GM18858 (cell line): Measurements from ENCODE around the gene IPCEF1.
"Not testable (repeated sequence)": the region's sequence is repeated elsewhere in the genome, so short reads cannot be mapped to it uniquely, and the experiment has no call there.

Source experiments
- ATAC-seq: cut with Tn5 transposase; IDR thresholded peaks from one replicate; pipeline ENCODE4 v1.9.1; 2021; ENCODE audit not compliant: unreplicated experiment

The IPCEF1 gene

DNA sequence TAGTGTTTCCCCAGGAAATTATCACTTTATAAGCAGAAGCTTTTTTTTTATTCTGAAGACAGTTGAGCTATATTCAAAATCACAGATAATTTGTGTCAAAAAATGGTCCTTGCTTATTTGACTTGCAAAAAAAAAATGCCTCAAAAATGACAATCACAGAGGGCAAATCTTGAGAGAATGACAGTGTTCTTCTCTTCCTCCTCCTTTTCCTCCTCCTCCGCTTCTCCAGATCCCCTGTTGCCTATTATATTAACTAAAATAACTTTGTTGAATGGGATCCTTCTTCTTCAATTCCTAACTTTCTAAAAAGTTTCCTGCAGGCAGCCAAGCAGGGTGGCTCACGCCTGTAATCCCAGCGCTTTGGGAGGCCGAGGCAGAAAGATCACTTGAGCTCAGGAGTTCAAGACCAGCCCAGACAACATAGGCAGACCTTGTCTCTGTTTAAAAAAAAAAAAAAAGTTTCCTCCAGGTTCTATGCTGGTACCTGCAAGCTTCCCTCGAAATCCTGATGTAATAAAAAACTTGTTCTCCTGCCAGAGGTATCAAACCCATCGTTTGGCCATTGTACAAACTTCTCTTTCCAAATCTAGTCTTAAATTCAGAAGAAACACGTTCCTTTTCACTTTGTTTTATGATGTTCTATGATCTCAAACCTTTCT, 128.6 kb downstream of the IPCEF1 start:
- ATAC-seq = no peak

DNA sequence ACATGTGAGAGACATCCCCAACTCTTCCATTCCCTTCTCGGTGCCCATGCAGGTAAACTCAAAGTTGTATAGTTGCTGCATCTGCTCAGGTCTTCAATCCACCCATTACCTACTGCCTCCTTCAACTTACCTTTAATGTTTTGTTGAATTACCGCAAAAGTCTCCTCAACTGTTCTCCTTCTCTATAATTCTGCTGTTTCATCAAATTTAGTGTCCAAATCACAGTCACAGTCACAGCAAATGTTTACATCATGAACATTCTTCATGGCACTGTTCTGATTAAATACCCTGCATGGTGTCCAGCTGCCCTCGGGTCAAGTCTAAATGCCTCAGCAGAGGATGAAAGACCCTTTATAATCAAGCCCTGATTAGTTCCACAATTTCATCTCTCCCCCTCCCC, 130.1 kb downstream of the IPCEF1 start:
- ATAC-seq = no peak

DNA sequence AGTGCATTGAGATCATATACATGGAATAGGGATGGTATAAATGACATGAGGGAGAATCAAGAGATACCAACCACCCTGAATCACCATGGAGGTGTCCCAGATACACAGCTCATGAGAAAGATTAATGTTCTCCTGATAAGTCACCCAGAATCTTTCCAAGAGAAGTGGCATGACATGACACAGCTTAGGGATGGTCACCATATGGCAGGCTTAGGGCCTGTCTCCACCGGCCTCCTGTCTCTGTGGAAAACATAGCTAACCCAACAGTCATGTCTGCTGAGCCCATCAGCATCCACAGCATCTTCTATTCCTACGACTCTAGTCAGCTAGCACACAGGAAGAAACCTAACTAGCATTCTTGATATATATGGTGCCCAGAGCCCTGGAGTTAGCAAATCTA, 133.3 kb downstream of the IPCEF1 start:
- ATAC-seq = no peak

DNA sequence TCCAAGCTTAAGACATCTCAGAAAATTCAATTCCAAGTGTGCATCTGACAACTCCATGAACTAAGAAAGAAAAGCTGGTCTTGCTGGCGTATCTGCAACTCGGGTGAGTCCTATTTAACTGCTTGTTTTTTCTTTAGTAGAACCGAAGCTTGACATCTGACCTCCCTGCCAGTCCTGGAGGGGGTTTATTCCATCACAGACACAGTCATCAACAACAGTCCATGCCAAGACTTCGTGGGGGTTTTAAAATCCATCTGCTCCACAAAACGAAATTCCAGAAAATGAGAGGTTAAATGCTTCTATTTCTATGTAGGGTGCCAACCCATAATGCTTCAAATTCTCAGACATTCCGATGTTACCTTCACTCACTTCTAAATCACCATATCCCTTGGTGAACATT, 133.9 kb downstream of the IPCEF1 start:
- ATAC-seq = no peak

DNA sequence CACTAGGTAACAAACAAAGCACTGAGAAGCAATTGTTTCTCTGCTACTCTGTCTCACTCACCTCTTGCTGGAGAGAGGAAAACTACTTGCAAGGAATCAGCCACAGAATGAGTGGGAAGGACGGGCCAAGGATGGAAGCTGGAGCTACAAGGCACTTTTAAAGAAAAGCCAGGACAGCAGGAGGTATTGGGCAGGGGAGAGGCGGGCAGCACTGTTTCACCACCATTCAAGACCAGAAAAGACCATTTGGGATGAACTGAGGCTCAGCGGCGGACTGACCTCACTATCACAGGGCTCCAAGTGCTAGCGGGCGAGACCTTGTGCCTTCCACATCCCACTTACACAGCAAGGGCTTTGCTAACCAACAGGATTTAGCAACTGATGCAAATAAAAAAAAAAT, 137.4 kb downstream of the IPCEF1 start:
- no peak for ATAC-seq

DNA sequence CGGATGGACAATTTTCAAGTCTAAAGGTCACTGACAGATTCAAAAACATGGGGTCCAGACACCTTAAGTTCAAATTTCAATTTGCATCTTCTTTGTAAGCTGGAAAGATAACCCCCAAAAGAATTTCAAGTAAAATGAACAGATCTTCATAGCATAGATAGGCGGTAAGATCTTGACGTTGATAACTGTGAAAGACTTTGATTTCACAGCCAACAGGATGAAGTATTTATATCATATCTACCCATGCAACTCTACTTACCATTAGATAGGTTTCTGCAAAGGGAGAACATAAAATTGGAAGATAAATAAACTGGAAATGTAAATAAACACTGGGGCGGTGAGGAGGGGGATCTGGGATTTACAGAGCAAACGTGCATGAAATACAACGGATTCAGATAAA, 137.8 kb downstream of the IPCEF1 start:
- no peak for ATAC-seq

DNA sequence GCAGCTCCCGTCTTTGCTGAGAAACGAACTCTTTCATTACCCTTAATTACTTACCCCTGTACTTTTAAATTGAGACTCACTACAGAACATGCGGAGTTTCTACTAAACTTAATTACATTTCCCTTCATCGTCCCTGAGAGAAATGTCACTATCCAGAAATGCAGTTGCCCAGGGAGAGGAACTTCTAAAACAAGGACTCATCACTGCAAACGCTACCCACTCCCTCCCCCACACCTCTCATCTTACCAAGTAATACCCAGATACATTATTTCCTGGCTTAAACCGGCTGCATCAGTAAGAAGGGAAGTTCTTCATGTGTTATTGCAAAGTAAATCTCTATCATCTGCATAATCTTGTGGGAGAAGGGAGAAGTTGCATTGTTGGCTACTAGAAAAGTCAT, 138.3 kb downstream of the IPCEF1 start:
- no peak for ATAC-seq

DNA sequence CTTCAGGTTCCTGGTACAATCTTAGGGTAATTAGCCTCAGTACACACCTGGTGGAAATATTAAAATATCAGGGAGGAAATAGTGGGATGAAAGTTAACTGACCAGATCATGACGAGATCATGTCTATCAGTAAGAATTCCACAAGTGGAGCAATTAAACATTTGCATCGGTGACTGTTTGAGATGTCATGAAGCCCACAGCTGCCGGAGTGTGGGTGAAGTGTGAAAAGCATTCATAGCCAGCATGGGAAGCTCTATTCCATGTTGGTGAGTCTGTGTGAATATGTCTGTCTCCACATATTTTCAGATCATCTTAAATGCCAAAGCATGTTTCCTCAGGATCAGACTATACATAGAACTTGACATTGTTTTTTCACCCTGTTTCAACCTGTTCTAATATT, 142.8 kb downstream of the IPCEF1 start:
- ATAC-seq = no peak

DNA sequence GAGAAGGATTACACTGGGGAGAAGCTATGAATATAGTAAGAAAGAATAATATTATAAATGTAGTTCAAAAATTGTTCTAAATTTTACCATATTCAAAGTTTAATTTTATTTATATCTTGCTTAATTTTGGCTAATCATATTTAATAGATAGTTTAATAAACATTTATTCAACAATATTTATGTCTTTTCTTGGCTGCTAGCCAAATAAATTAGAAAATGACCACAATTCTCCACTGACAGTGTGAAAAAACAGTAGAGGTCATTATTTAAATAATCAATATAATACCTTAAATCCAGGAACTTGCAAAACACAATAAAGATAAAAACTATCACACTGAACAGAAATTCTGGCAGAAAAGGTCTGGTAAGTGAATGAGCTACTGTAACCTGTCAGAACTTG, 145.9 kb downstream of the IPCEF1 start:
- no peak for ATAC-seq

DNA sequence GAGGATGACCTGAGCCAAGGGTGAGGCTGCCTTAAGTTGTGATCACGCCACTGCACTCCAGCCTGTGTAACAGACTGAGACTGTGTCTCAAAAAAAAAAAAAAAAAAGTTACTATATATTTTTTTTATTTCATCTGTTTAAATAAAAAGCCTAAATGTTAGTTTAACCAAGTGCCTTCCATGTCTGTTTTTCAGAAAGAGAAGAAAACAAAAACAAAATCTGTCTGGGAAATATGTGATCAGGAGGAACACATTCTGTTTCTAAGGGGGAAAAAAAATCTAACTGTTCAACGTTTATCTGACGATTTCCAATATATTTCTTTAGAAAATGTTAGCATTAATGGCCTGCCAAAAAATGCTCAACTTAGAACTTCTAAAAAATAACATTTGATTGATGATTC, 147.0 kb downstream of the IPCEF1 start:
- no peak for ATAC-seq

DNA sequence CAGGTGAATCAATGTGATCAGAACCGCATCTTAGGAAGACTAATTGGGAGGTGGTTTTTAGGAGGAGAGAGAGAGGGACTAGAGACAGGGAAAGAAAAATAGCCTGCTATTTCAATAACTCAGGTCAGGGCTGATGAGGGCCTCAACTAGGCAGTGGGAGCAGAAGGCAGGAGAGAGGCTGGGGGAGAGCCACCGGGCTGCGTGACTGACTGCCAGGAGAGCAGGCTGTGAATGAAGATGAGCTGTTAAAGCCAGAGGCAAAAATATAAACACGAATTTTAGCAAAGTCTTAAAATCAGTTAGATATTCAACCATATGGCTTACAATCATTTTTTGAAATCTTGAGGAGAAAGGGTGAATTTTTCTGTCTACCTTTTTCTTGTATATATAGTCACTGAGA, 149.6 kb downstream of the IPCEF1 start:
- ATAC-seq = no peak

DNA sequence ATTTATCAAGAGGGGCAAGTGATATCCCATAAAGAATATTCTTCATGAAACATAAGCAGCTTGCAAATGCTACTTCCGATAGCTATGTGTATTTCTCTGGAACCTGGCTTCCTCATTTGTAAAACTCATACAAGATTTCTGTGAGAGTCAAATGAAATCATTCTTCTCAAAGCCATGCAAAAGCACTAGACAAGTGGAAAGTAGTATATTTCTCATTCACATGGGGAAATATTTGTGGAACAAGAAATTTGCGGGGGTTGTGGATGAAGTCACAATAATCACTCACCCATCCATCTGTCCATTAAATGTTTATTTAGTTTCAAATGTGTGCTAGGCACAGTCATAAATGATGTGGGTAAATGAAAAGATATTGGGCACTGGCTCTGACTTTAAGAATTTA, 150.5 kb downstream of the IPCEF1 start:
- no peak for ATAC-seq

DNA sequence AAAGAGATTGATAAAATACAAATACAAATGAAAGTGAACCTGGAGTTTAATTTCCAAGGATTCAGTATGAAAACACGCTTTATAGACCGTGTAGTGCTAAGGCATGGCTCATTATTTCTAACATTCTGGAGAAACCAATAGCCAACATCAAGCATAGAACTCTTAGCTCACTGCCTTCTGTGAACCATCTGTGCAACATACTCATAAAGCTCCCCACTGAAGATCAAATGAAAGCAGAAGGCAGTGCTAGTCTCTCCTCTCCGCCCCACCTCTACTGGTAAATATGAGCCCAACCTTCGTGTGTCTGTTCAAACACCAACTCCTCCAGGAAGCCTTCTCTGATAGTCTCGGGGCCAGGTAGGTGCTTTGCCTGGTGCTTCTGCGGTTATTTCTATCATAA, 153.6 kb downstream of the IPCEF1 start:
- no peak for ATAC-seq

DNA sequence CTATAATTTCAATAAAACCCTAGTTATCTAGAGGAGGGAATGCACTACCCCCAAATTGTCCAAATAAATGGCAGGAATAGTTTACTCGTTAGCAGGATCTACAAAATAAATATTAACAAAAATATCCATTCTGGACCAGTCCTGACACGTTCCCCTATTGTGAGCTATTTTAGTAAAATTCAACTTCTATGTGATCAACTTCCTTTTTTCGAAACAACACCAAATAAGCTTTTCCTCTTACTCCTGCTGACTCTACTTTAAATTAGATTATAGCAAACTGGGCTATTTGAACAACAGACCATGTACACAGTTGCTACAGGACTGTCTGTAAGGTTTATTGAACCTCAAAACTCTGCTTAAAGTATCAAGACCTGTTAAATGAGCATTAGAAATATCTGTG, 154.3 kb downstream of the IPCEF1 start:
- ATAC-seq = no peak

DNA sequence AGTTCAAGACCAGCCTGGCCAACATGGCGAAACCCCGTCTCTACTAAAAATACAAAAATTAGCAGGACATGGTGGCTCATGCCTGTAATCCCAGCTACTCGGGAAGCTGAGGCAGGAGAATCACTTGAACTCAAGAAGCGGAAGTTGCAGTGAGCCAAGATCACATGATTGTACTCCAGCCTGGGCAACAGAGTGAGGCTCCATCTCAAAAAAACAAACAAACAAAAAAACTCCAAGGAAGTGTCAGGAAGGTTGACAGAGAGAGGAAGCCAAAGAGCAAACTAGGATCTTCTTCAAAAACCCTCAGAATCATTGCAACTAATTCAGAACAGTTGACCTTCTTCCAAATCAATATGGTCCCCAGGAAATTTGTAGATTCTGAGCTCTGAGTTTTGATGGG, 154.9 kb downstream of the IPCEF1 start:
- not testable (repeated sequence) for ATAC-seq

DNA sequence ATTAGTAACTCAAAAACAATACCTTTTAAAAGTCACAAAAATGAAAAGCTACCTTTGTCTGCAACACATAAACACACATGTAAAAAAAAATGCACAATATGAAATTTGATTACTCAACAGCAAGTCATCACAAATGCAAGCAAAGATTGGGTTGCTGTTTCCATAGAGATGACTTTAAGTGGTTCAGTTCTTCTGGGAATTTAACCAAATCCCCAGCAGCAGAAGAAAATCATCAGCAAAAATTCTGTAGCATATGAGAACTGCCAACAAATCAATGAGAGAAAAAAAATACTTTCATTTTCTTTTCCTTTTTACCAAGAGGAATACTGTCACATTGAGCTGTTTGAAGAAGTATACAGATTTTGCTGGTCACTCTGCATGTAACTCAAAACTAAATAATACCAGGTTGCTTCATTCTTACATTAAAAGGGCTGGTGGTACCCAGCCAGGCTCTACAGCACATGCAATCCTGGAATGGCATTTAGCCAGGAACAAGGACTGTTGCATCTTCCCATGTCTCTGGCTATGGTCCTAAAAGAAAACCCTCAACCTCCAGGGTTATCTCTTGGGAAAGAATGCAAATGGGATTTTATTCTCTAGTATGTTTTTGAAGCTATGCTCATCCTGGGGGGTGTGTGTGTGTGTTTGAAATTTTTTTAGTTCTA, 159.3 kb downstream of the IPCEF1 start:
- ATAC-seq = no peak

DNA sequence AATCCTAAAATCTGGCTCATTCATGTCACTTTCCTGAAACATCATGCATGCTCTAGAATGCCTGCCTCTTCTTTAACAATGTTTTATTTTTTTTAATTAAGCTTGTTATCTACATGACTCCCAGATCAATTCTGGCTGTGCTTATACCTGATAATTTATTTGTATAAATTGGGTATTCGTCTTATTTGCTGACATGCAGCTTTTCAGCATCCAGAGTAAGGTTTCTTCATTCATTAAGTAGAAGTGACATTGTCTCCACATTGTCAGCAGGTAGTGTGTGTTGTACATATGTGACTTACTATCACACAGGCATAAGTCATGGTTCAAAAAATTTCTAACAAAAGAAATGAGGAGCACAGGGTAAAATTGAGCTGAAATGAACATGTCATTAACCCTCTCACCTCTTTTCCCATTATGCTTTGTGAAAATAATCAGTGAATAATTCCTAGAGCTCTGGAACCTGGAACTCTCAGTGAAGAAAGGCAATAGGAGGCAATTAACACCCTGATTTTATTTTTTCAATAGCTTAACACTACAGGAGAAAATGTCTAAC, 160.2 kb downstream of the IPCEF1 start:
- ATAC-seq = no peak

DNA sequence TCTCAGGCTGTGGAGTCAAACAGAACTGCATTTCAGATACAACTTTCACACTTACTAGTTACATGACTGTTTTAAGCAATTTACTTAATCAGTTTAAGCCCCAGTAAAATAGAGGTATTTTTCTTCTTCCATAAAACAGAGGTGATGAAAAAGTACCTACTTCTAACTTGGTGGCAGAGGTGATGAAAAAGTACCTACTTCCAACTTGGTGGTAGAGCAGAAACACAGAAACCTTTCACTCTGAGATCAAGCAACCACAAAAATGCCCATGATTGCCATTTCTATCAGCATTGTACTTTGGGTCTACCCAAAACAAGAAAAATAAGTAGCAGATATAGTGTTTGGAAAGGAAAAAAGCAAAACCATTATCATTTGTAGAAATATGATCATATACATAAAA, 168.9 kb downstream of the IPCEF1 start:
- ATAC-seq = no peak

DNA sequence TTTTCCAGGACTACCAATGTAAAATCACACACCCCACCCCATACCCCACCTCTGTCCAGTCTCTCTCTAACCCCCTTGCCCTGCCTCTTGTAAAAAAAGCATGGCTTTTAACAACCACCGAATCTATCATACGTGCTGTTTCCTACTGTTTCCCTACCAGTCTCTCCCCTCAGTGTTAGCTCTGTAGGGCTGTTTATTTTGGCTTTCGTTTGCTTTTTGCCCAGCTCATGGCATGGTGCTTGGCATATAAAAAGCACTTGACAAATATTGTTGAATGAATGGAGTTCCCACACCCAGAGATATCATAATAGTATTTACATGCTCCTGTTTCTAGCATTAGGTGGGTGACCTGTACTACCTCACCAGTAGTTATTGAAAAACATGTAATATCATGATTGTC, 169.4 kb downstream of the IPCEF1 start:
- ATAC-seq = no peak

DNA sequence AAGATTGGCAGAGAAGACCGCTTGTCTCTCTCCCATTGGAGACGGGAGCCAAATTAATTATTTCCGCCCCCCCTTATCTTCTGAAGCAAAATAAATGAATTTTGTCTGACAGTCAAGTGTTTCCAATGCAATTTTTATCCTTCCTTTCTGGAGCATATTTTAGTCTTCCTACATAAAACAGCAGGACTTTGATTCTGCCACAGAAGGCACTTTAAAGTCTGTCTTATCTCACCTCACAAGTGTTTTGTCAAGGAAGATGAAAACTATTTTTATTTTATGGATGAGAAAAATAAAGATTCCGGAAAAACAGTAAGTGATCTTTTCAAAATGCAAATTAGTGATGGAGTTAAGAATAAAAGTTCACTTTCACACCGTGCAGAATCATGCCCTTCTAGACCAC, 177.2 kb downstream of the IPCEF1 start:
- ATAC-seq = no peak

DNA sequence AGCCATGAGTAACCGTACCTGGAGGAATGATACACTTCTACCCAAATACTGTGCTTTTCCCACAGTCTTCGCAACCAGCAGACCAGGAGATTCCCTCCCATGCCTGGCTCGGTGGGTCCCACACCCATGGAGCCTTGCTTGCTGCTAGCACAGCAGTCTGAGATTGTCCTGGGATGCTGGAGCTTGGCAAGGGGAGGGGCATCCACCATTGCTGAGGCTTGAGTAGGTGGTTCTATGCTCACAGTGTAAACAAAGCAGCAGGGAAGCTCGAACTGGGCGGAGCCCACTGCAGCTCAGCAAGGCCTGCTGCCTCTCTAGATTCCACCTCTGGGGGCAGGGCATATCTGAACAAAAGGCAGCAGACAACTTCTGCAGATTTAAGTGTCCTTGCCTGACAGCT, 184.2 kb downstream of the IPCEF1 start:
- not testable (repeated sequence) for ATAC-seq

DNA sequence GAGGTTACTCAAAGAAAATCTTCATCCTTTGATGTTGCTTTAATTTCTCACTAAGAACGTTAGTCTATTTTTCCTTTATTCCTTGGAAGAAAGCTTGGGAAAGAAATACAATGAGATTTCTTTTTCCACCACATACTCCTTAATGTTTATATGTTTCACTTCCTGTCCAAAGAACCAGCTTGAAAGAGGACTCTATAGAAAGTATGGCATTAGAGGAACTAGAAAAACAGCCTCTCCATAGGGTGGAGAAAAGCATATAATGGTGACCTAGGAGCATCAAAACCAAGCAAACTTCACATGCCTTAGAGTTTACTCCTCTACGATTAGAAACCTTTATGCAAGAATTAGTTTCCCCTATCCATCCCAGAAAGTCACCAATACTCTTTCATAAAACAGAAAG, 186.5 kb downstream of the IPCEF1 start:
- no peak for ATAC-seq
